ENCODE data around the gene CARS2.

The CARS2 gene

GRCh38 chr13:110713642-110713952 lies 7.7 kb upstream of the CARS2 start, which contains the start of gene ING1:
Gene ING1 (plus strand): TSS chr13:110713700. CDS start chr13:110714150, 450 bp downstream.
- DNase-seq (ENCODE audit: low read depth), result no peak
- TF ChIP-seq POLR2A (IDR thresholded peaks at IDR 0.05; ENCODE audit: extremely low read depth, insufficient read length) (no peak), MYC (IDR thresholded peaks at IDR 0.05; ENCODE audit: low read depth, low read length) (no peak), MAX (IDR thresholded peaks at IDR 0.05; ENCODE audit: low read depth, low read length) (no peak), CTCF (IDR thresholded peaks at IDR 0.05; ENCODE audit: low read depth, low read length) (no peak)
- peak within 1 kb of the TSS; percentile 87 for H3K4me3 ChIP-seq (ENCODE audit: low read depth, low read length)

- no peak for TF ChIP-seq CTCF (IDR thresholded peaks at IDR 0.05; ENCODE audit: low read depth, low read length)
- TF ChIP-seq MAX (IDR thresholded peaks at IDR 0.05; ENCODE audit: low read depth, low read length), result peak; percentile 80
- peak; percentile 81 for TF ChIP-seq MYC (IDR thresholded peaks at IDR 0.05; ENCODE audit: low read depth, low read length)
- TF ChIP-seq POLR2A (IDR thresholded peaks at IDR 0.05; ENCODE audit: extremely low read depth, insufficient read length), result peak; percentile 99
- peak overlapping the region; percentile 87 for H3K4me3 ChIP-seq (ENCODE audit: low read depth, low read length)
- DNase-seq (ENCODE audit: low read depth), result peak; percentile 100
Measured at GRCh38 chr13:110712849-110713641, 7.1 kb upstream of the CARS2 start.

- H3K4me3 ChIP-seq (ENCODE audit: low read depth, low read length), result peak overlapping the region; percentile 88
- TF ChIP-seq CTCF (IDR thresholded peaks at IDR 0.05; ENCODE audit: low read depth, low read length) (no peak), MAX (IDR thresholded peaks at IDR 0.05; ENCODE audit: low read depth, low read length) (peak; percentile 81), POLR2A (IDR thresholded peaks at IDR 0.05; ENCODE audit: extremely low read depth, insufficient read length) (peak; percentile 99), MYC (IDR thresholded peaks at IDR 0.05; ENCODE audit: low read depth, low read length) (peak; percentile 58; the same call in 1 of the 2 replicates)
- DNase-seq (ENCODE audit: low read depth), result peak; percentile 93
Measured at GRCh38 chr13:110712081-110712848, 6.3 kb upstream of the CARS2 start.

GRCh38 chr13:110706570-110707372 lies 855 bp upstream of the CARS2 start:
- no peak for TF ChIP-seq MAX (IDR thresholded peaks at IDR 0.05; ENCODE audit: low read depth, low read length)
- no peak for TF ChIP-seq MYC (IDR thresholded peaks at IDR 0.05; ENCODE audit: low read depth, low read length)
- TF ChIP-seq POLR2A (IDR thresholded peaks at IDR 0.05; ENCODE audit: extremely low read depth, insufficient read length), result no peak
- TF ChIP-seq CTCF (IDR thresholded peaks at IDR 0.05; ENCODE audit: low read depth, low read length), result no peak
- H3K4me3 ChIP-seq (ENCODE audit: low read depth, low read length), result peak overlapping the region; percentile 62
- DNase-seq (ENCODE audit: low read depth), result no peak

GRCh38 chr13:110705356-110705825 lies 525 bp downstream of the CARS2 start:
- H3K4me3 ChIP-seq (ENCODE audit: low read depth, low read length), result peak overlapping the region; percentile 75
- TF ChIP-seq CTCF (IDR thresholded peaks at IDR 0.05; ENCODE audit: low read depth, low read length) (no peak), MYC (IDR thresholded peaks at IDR 0.05; ENCODE audit: low read depth, low read length) (0 out of 2 replicates have a peak, but pooled peaks have one; percentile 9), POLR2A (IDR thresholded peaks at IDR 0.05; ENCODE audit: extremely low read depth, insufficient read length) (no peak), MAX (IDR thresholded peaks at IDR 0.05; ENCODE audit: low read depth, low read length) (no peak)
- no peak for DNase-seq (ENCODE audit: low read depth)
